ENCODE measurements around the gene FCGBP. TPM values are rescaled to one million over a fixed set of nuclear protein-coding genes. Genes with fewer than 3 reads are reported as not detected.

Gene FCGBP
- total and polyA plus RNA-seq, 2 of the 4 experiments (the other 2 are of a cell fraction) = under 0.01 to 0.03 TPM

DNA sequence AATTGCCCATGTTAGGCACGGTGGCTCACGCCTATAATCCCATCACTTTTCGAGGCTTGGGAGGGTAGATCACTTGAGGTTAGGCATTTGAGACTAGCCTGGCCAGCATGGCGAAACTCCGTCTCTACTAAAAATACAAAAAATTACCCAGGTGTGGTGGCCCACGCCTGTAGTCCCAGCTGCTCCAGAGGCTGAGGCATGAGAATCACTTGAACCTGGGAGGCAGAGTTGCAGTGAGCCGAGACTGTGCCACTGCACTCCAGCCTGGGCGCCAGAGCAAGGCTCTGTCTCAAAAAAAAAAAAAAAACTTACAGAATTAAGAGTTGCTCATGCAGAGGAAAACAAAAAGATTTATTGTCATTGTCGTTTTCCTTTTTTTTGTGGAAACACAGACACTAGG, 33.1 kb upstream of the FCGBP start:
- no peak overlapping the region for H2AK5ac ChIP-seq (ENCODE audit: low read depth, low read length)
- ChIA-PET POLR2A (ENCODE audit: unreplicated experiment) (no interaction called here), CTCF (no interaction called here)
- no peak overlapping the region for H3K9ac ChIP-seq (ENCODE audit: low read depth, low read length)
- no peak overlapping the region for H3K56ac ChIP-seq (ENCODE audit: extremely low read depth, insufficient read depth, low read length)
- H3K27ac ChIP-seq (ENCODE audit: insufficient read depth, low read length) = no peak overlapping the region
- H4K91ac ChIP-seq (ENCODE audit: insufficient read depth, low read depth, low read length) = no peak overlapping the region
- H3K4me1 ChIP-seq (ENCODE audit: control insufficient read depth, insufficient read depth, low read length) = peaks cover 2% of the 10 kb centered on the region; the same call in 1 of the 2 replicates
- DNase-seq (no peak), ATAC-seq (ENCODE audit: low read depth) (no peak)
- H3K4ac ChIP-seq (ENCODE audit: low read depth, low read length) = no peak overlapping the region
- H3K18ac ChIP-seq (ENCODE audit: low read depth, low read length) = no peak overlapping the region
- no peak overlapping the region for H4K5ac ChIP-seq (ENCODE audit: low read depth, low read length)
- peaks cover 11 to 21% of the 10 kb centered on the region in 2 experiments for H3K79me1 ChIP-seq (ENCODE audit: low read depth in 1 of 2, low read length in 2 of 2)
- no peak overlapping the region for H3K4me3 ChIP-seq (ENCODE audit: insufficient read depth, low read depth, low read length)
- H4K20me1 ChIP-seq (ENCODE audit: insufficient read depth, low read length) = peaks cover 4% of the 10 kb centered on the region; the same call in 1 of the 2 replicates
- H2BK20ac ChIP-seq (ENCODE audit: low read depth, low read length) = no peak overlapping the region
- TF ChIP-seq, protein P1, sequence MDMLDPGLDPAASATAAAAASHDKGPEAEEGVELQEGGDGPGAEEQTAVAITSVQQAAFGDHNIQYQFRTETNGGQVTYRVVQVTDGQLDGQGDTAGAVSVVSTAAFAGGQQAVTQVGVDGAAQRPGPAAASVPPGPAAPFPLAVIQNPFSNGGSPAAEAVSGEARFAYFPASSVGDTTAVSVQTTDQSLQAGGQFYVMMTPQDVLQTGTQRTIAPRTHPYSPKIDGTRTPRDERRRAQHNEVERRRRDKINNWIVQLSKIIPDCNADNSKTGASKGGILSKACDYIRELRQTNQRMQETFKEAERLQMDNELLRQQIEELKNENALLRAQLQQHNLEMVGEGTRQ (IDR thresholded peaks at IDR 0.05; ENCODE audit: low read depth, low read length) = no peak
- no peak for TF ChIP-seq RCOR1 (IDR thresholded peaks at IDR 0.05; ENCODE audit: insufficient replicate concordance, low read length)
- TF ChIP-seq SMC3 (IDR thresholded peaks at IDR 0.05; ENCODE audit: low read depth, low read length) = no peak
- no peak for TF ChIP-seq NFE2L2 (IDR thresholded peaks at IDR 0.05; ENCODE audit: low read depth, low read length)
- no peak for TF ChIP-seq POLR2A (IDR thresholded peaks at IDR 0.05; ENCODE audit: low read depth, low read length)
- no peak for TF ChIP-seq MAZ (IDR thresholded peaks at IDR 0.05; ENCODE audit: borderline replicate concordance, low read depth, low read length)
- no peak for TF ChIP-seq FOS (IDR thresholded peaks at IDR 0.05; ENCODE audit: low read depth, low read length)
- no peak for TF ChIP-seq CEBPB (IDR thresholded peaks at IDR 0.05; ENCODE audit: low read depth, low read length)
- TF ChIP-seq MXI1 (IDR thresholded peaks at IDR 0.05; ENCODE audit: borderline replicate concordance, low read depth, low read length) = no peak
- no peak for TF ChIP-seq BHLHE40 (IDR thresholded peaks at IDR 0.05; ENCODE audit: low read depth, low read length)
- TF ChIP-seq, protein P2, sequence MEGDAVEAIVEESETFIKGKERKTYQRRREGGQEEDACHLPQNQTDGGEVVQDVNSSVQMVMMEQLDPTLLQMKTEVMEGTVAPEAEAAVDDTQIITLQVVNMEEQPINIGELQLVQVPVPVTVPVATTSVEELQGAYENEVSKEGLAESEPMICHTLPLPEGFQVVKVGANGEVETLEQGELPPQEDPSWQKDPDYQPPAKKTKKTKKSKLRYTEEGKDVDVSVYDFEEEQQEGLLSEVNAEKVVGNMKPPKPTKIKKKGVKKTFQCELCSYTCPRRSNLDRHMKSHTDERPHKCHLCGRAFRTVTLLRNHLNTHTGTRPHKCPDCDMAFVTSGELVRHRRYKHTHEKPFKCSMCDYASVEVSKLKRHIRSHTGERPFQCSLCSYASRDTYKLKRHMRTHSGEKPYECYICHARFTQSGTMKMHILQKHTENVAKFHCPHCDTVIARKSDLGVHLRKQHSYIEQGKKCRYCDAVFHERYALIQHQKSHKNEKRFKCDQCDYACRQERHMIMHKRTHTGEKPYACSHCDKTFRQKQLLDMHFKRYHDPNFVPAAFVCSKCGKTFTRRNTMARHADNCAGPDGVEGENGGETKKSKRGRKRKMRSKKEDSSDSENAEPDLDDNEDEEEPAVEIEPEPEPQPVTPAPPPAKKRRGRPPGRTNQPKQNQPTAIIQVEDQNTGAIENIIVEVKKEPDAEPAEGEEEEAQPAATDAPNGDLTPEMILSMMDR (conservative IDR thresholded peaks at IDR 0.05; ENCODE audit: low read depth, low read length) = no peak
- no peak for TF ChIP-seq CHD1 (IDR thresholded peaks at IDR 0.05; ENCODE audit: low read depth, low read length)
- TF ChIP-seq, protein P3, sequence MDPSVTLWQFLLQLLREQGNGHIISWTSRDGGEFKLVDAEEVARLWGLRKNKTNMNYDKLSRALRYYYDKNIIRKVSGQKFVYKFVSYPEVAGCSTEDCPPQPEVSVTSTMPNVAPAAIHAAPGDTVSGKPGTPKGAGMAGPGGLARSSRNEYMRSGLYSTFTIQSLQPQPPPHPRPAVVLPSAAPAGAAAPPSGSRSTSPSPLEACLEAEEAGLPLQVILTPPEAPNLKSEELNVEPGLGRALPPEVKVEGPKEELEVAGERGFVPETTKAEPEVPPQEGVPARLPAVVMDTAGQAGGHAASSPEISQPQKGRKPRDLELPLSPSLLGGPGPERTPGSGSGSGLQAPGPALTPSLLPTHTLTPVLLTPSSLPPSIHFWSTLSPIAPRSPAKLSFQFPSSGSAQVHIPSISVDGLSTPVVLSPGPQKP (IDR thresholded peaks at IDR 0.05; ENCODE audit: borderline replicate concordance, low read depth, low read length) = no peak
- no peak for TF ChIP-seq MAFK (IDR thresholded peaks at IDR 0.05; ENCODE audit: low read depth, low read length)
- TF ChIP-seq RAD21 (IDR thresholded peaks at IDR 0.05; ENCODE audit: low read length) = no peak
- TF ChIP-seq RFX5 (IDR thresholded peaks at IDR 0.05; ENCODE audit: low read depth, low read length) = no peak
- intact Hi-C loops (cut with micrococcal nuclease) = no loop called here
- WGBS, 2 experiments (ENCODE audit: extremely low coverage in 2 of 2, insufficient read length in 1 of 2) = no CpG with 5 or more reads among the region's 9 CpGs
- H3K4me2 ChIP-seq (ENCODE audit: low read depth, low read length) = no peak overlapping the region
- in situ Hi-C loops (cut with MboI; ENCODE audit: low sequenced_read_pairs) = loop anchor here (5.0 kb wide), 1 partner anchor 175 kb away; no protein-coding TSS in a partner anchor
- no peak overlapping the region for H2AK9ac ChIP-seq (replicated peaks; ENCODE audit: low read depth, low read length, poor library complexity)
- no peak overlapping the region for H2AFZ ChIP-seq (replicated peaks; ENCODE audit: low read length, poor library complexity)
- no peak overlapping the region for H3K14ac ChIP-seq (replicated peaks; ENCODE audit: low read depth, low read length)
- peaks cover 5% of the 10 kb centered on the region for H3K36me3 ChIP-seq (ENCODE audit: control insufficient read depth, insufficient read depth, low read length)
- no peak overlapping the region for H4K8ac ChIP-seq (ENCODE audit: low read depth in 2 of 2, low read length in 2 of 2)
- no peak overlapping the region for H2BK120ac ChIP-seq (ENCODE audit: low read depth, low read length)
- no peak overlapping the region for H2BK15ac ChIP-seq (ENCODE audit: low read depth, low read length)
- BruUV-seq (replicated peaks) = no TSS peak
- dilution Hi-C loops (cut with HindIII; ENCODE audit: low sequenced_read_pairs, unreplicated experiment) = no loop called here
- no peak overlapping the region for H3K23ac ChIP-seq (ENCODE audit: low read depth, low read length)
- no peak overlapping the region for H2BK5ac ChIP-seq (ENCODE audit: low read depth, low read length, poor library complexity, severe bottlenecking)
- H3K9me1 ChIP-seq (ENCODE audit: insufficient read depth, low read length) = no peaks in the 10 kb centered on the region
- H3K27me3 ChIP-seq (ENCODE audit: control insufficient read depth, insufficient read depth, low read length) = no peaks in the 10 kb centered on the region
- H3K9me3 ChIP-seq (ENCODE audit: control insufficient read depth, insufficient read depth, low read length) = no peaks in the 10 kb centered on the region

All from IMR-90 (cell line).